Esophagus muscularis mucosa (tissue), 4 donors: ENCODE data around the gene SLC24A4. TPM values are rescaled to one million over a fixed set of nuclear protein-coding genes. Genes with fewer than 3 reads are reported as not detected.

Experiments used
- DNase-seq: peaks from one replicate; pipeline ENCODE4 v3.0.0-alpha.2; 2017; ENCODE audit errors: extremely low spot score
- H3K27ac ChIP-seq, 4 donors: fragments of 200-600 bp; sonication (generic); replicated peaks in 1 of 4; 1 replicate in 3 of 4; 2 replicates in 1 of 4; pipeline ENCODE4 v1.5.1; 2016 to 2019; ENCODE audit warnings: mild to moderate bottlenecking in 1 of 4
- H3K27me3 ChIP-seq, 4 donors: fragments of 200-600 bp; sonication (generic); one replicate each; pipeline versions ENCODE4 v1.5.1 to v1.6.0; 2016 to 2019
- H3K36me3 ChIP-seq, 4 donors: fragments of 200-600 bp; sonication (generic); one replicate each; pipeline ENCODE4 v1.5.1; 2016 to 2019
- H3K4me1 ChIP-seq, 4 donors: fragments of 200-600 bp; sonication (generic); one replicate each; pipeline ENCODE4 v1.5.1; 2016 to 2019
- H3K4me3 ChIP-seq, 4 donors: fragments of 200-600 bp; sonication (generic); 1 replicate in 2 of 4; 2 replicates in 2 of 4; pipeline ENCODE4 v1.5.1; 2016 to 2019; ENCODE audit warnings: mild to moderate bottlenecking in 4 of 4, moderate library complexity in 1 of 4
- H3K9me3 ChIP-seq, 4 donors: fragments of 200-600 bp; sonication (generic); 1 replicate in 3 of 4; 2 replicates in 1 of 4; pipeline ENCODE4 v1.5.1; 2016 to 2019
- CTCF ChIP-seq, 3 experiments: fragments of 200-600 bp in 2 of 3; fragments of 450-650 bp in 1 of 3; sonication (generic) in 2 of 3; IDR thresholded peaks; one replicate each; pipeline ENCODE4 v1.5.1; 2017 to 2019; ENCODE audit warnings: antibody characterized with exemption in 3 of 3, mild to moderate bottlenecking in 2 of 3, moderate library complexity in 1 of 3
- EP300 ChIP-seq: sonication (generic); formaldehyde crosslinking; IDR thresholded peaks from one replicate; pipeline ENCODE4 v1.6.1; 2017; ENCODE audit warnings: antibody characterized with exemption
- POLR2A ChIP-seq: fragments of 450-650 bp; IDR thresholded peaks from one replicate; pipeline ENCODE4 v1.6.1; 2017; ENCODE audit warnings: antibody characterized with exemption, moderate library complexity, mild to moderate bottlenecking, low read depth
- POLR2AphosphoS5 ChIP-seq, 2 donors: sonication (generic); formaldehyde crosslinking; IDR thresholded peaks; one replicate each; pipeline ENCODE4 v1.6.1; 2017; ENCODE audit warnings: antibody characterized with exemption in 2 of 2
- WGBS: methylation state at CpG from one replicate; pipeline ENCODE4 v1.1.5; 2018; 5-methylcytosine and 5-hydroxymethylcytosine counted together
- intact Hi-C: fragments of 100-400 bp; cut with DNase I; formaldehyde crosslinking; loops from one replicate; pipeline ENCODE4 v1.15.1; 2023
- total RNA-seq, 4 donors: library from RNA; depleted of rRNA; stranded (reverse); fragments of >200 nt; gene quantifications; one replicate each; pipeline versions ENCODE4 v1.1.0 to v1.2.1, GENCODE V29; 2016

SLC24A4 gene
- total RNA-seq, 4 donors from 2014 or later: 1.7 to 2.9 (median 2.1) TPM

DNA sequence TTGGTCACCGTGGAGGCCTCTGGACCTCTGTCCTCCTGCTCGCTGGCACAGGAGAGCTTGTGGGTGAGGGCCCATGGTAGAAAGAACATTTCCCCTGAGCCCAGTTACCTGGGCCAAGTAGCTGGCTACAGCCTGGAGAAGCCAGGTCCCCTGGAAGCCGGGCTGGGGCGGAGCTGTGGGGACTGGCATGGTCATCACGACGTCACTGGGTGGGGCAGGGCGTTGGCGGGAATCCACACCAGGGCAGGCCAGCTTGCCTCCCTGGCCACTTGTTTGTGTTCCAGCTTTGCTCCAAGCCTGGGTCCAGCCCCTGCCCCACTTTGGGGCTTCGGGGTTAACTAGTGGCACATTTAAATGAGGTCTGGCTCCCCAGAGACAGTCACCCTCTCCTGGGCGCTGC is 35.0 kb upstream of the SLC24A4 start:
- 100% methylated on average over 3 of the region's 10 CpGs for WGBS
- no peak for TF ChIP-seq POLR2AphosphoS5 (IDR thresholded peaks at IDR 0.05)
- TF ChIP-seq POLR2A: no peak
- TF ChIP-seq CTCF (IDR thresholded peaks at IDR 0.05): no peak
- no peak for TF ChIP-seq EP300
- H3K27ac ChIP-seq: no peak overlapping the region
- no peaks in the 10 kb centered on the region for H3K4me1 ChIP-seq
- no peaks in the 10 kb centered on the region for H3K9me3 ChIP-seq
- no peak overlapping the region for H3K4me3 ChIP-seq
- H3K36me3 ChIP-seq: no peaks in the 10 kb centered on the region
- intact Hi-C loops: no loop called here
- H3K27me3 ChIP-seq: peaks cover 0 to 16% (median 0%) of the 10 kb centered on the region in 4 donors
- DNase-seq: no peak

GRCh38 chr14:92288994-92289660 is 33.8 kb upstream of the SLC24A4 start:
- Histone ChIP-seq H3K27ac (no peak overlapping the region), H3K9me3 (no peaks in the 10 kb centered on the region), H3K4me1 (no peaks in the 10 kb centered on the region), H3K4me3 (no peak overlapping the region), H3K36me3 (no peaks in the 10 kb centered on the region), H3K27me3 (peaks cover 0 to 16% (median 0%) of the 10 kb centered on the region in 4 donors)
- intact Hi-C loops: no loop called here
- no peak for TF ChIP-seq POLR2AphosphoS5 (IDR thresholded peaks at IDR 0.05)
- no peak for TF ChIP-seq CTCF (IDR thresholded peaks at IDR 0.05)
- TF ChIP-seq EP300: no peak
- no peak for TF ChIP-seq POLR2A
- no peak for DNase-seq
- whole genome bisulfite sequencing: 57% methylated on average over 9 of the region's 9 CpGs

DNA sequence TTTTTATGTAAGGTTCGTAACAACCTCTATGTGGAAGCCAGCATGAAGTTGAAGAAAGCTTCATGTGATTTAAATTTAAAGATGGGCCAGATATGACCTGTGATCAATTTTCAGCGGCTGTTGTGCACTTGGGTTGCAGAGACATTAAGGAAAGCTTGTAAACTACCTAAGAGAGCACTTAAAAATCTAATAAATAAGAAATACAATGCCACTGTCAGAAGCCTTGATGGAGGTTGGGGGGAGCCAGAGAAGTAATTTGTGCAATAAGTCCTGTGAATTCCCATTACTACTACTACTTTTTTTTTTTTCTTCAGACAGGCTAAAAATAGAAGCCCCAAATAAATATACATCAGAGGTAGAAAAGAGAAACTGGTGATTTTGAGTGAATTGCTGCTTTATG is 30.3 kb upstream of the SLC24A4 start:
- 65% methylated on average over 2 of the region's 2 CpGs for WGBS

DNA sequence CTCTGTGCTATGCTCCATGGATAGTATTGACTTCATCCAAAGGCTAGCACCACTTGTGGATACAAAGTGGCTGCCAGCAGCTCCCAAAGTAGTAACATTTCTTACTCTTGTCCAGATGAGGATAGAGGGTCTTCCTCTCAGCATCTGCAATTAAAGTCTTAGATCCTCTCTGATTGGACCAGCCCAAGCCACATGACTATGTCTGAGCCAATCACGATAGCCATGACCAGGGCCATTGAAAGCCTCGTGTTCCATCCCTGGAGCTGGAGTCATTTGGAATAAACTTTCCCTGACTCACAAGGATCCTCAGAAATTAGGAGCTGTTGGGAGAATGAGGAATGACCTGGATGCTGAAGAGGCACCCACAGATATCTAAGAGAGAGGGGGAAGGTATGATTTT is 28.5 kb upstream of the SLC24A4 start:
- Histone ChIP-seq H3K27me3 (peaks cover 0 to 6% (median 0%) of the 10 kb centered on the region in 4 donors), H3K36me3 (no peaks in the 10 kb centered on the region), H3K4me1 (no peaks in the 10 kb centered on the region), H3K4me3 (no peak overlapping the region), H3K27ac (no peak overlapping the region), H3K9me3 (no peaks in the 10 kb centered on the region)
- TF ChIP-seq POLR2AphosphoS5 (IDR thresholded peaks at IDR 0.05) (no peak), EP300 (no peak), POLR2A (no peak), CTCF (IDR thresholded peaks at IDR 0.05) (no peak)
- DNase-seq: no peak
- WGBS: 78% methylated on average over 2 of the region's 2 CpGs
- intact Hi-C loops: no loop called here

More for the DNA sequence above, 30.3 kb upstream of the SLC24A4 start:
- H3K4me1 ChIP-seq: no peaks in the 10 kb centered on the region
- no peak overlapping the region for H3K27ac ChIP-seq
- no peaks in the 10 kb centered on the region for H3K36me3 ChIP-seq
- no peak for TF ChIP-seq EP300
- TF ChIP-seq CTCF (IDR thresholded peaks at IDR 0.05): no peak
- no peak for TF ChIP-seq POLR2A
- TF ChIP-seq POLR2AphosphoS5 (IDR thresholded peaks at IDR 0.05): no peak
- H3K27me3 ChIP-seq: peaks cover 0 to 15% (median 0%) of the 10 kb centered on the region in 4 donors
- H3K4me3 ChIP-seq: no peak overlapping the region
- intact Hi-C loops: no loop called here
- H3K9me3 ChIP-seq: no peaks in the 10 kb centered on the region
- DNase-seq: no peak
